Stimulated activated naive CD4-positive, alpha-beta T cell treated with Interleukin-2 at 50 U/mL for 16 hours (primary cell): ENCODE measurements around the gene COLEC11.

ENCODE experiments used
- DNase-seq: peaks from one replicate; lab custom pipeline; 2025; lab: John Stamatoyannopoulos, UW

Gene COLEC11

DNA sequence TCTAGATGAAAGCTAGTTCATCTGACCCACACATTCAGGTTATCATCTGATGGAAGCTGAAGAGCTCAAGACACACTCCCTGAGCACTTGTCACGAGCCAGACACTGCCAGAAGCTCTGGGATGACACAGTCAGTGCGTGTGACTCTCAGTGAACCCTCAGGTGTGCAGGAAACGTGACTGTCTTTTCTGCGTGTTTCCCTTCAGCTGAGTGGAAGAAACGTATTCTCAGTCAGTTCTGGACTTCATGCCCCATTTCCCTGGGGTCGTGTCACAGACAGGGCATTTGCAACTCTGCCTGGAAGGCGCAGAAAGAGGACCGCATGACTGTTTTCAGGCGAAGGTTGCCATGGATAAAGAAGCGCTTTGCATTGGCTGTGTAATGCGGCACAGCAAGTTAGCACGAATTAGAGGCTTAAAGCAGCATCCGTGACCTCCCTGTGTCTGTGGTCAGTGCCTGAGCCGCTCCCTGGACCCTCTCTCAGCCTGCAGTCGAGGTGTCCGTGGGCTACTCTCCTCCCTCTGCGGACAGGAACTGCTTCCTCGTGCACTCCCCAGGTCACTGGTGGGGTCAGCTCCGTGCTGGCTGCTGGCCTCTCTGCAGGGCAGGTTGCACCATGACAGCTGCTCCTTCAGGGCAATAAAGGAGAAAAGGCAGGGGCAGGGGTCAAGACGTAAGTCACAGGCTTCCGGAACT is 59.8 kb downstream of the COLEC11 start:
- DNase-seq: no peak

- no peak for DNase-seq
Observed at GRCh38 chr2:3655871-3656761, 61.2 kb downstream of the COLEC11 start.

DNA sequence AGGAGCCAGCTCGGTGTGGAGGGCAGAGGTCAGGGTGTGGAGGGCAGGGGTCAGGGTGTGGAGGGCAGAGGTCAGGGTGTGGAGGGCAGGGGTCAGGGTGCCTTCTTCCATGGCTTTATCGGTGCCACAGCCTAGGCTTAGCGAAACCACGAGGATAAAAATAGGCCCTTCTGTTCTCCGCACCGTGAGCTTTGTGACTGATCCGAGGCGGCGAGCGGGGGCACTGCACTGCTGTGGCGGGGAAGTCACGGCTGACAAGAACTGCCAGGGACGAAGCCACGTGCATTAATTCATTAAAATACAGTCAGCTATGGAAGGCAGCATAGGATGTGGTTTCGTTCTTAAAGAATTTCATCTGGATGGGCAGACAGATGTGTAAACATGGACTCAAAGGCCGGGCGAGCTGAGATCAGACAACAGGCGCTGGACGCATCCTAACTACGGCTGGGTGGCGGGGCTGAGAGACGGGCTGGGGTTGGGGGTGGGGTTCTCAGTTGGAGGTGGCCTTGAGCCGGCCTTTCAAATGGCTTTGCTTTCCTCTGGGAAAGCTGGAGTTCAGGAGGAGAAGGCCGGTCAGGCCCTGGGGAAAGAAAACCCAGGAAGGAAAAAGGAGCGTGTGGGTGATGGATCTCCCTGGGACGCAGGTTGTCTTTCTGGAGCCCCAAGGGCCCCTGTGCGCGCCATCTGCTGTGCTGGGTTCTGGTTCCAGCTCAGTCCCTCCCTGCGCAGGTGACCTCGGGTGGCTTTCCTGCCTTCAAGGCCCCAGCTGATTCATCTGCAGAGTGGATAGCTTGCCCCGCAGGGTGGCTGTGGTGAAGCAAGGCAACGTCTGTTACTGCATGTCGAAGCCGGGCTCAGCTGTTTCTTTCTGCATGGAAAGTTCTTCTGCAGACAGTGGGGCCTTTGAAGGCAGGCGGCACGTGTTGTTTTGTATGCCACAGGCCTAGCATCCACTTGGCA is 62.1 kb downstream of the COLEC11 start:
- DNase-seq: no peak

GRCh38 chr2:3657881-3658280 is 63.0 kb downstream of the COLEC11 start, which contains the start of gene ALLC:
Gene ALLC (plus strand): TSS chr2:3658200. CDS start chr2:3671158, 12,958 bp downstream.
- no peak for DNase-seq

DNA sequence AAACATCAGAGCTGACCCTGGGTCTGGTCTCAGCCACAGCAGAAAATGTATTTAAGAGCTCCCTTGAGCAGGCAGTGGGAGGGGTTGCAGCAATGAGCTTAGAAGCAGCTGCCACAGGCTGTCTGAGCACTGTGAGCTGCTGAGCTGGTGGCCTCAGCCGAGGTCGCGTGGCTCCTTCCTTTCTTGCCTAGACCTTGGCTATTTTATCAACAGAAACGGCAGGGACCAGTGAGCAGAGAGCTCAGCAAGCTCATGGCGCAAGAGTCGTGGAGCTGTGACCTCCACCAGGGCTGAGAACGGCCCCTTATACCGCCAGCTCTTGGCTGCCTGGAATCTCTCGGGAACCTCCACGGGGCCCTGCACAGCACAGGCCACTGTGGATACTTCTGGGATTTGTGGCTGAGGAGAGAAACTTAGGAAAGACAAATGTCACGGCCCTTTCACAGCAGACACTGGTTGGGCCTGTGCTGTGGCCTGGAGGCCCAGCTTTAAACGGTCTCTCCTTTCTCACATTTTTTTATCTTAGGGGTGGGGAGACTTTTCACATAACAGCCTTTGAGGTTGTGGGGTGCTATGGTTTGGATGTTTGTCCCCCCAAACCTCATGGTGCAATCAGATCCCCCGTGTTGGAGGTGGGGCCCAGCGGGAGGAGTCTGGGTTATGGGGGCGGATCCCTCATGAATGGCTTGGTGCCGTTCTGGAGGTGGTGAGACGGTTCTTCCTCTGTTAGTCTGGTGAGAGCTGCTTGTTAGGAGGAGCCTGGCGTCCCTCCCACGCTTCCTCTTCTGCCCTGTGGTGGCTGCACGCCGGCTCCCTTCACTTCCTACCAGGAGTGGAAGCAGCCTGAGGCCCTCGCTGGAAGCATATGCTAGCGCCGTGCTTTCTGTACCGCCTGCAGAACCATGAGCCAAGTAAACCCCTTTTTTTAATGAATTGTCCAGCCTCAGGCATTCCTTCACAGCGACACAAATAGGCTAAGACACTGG is 64.8 kb downstream of the COLEC11 start:
- no peak for DNase-seq

DNA sequence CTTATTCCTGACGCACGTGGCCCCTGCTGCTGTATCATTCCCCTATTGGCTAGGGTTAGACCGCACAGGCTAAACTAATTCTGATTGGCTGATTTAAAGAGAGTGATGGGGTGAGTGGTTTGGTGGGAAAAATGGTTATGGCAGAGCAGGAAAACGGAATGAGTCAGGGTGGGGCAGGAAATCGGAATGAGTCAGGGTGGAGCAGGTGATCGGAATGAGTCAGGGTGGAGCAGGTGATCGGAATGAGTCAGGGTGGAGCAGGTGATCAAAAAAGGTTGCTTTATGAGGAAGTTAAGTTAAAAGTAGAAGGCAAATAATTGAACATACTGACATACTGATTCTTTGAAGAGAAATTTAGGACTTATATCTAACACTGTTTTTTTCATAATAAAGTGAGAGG is 65.7 kb downstream of the COLEC11 start:
- peak; percentile 17 for DNase-seq

DNA sequence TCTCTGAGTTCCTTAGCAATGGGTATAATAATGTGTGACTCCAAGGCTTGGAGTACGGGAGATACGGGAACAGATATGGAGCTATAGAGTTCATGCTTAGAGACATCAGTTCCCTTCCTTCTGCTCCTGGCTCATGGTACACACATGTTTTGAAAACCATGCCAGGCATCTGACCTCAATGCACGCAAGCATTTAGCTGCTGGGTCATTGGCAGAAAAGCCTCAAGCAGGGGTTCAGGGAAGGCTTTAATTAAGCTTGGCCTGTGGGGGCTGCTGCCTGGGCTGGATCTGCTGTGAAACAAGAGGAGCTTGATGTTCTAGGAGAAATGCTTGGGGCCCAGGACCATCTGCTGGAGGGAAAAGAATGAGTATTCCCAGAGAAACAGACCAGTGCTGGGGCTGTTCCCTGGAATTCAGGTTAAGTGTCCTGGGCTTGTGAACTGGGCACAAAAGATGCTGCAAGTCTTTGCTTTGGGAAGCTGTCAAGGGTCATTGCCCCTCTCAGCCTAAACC is 66.3 kb downstream of the COLEC11 start:
- DNase-seq: no peak

- no peak for DNase-seq
Observed at GRCh38 chr2:3662239-3662638, 67.3 kb downstream of the COLEC11 start.

DNA sequence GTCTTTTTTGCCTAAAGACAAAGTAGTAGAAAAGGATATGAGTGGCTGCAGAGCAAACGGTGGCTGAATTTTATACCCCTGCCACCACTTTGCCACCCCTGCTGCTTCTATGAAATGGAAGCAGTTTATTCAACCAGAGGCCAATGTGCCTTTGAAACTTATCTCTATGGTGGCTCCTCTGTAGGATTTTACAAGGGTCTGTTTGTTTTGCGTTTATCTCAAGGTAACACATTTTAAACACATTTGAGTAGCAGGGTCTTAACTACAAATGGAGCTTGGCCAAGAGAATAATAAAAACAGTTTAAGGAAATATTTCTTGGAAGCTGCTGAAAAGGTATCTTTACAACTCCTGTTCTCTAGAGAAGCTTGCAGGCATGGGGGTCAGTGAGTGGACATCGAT is 69.2 kb downstream of the COLEC11 start:
- DNase-seq: no peak

DNA sequence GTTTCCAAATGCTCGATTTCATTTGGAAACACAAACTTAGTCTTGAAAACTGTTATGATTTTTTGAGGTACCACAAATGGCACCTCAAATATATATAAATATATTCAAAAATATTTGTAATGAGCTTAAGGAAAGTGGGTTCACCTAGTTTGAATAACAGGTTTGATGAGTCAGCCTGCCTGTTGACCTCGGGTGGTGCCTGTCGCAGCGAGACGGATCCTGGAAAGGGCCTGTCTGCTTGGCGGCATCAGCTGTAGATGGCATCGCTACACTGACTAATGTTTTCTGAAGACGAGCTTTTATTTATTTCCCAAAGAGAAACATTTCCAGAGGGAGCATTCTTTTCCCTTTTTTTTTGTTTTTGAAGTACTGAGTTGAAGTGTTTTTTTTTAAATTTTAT is 70.0 kb downstream of the COLEC11 start:
- no peak for DNase-seq

- no peak for DNase-seq
Observed at GRCh38 chr2:3665886-3666612, 71.1 kb downstream of the COLEC11 start.

GRCh38 chr2:3666613-3666975 is 71.7 kb downstream of the COLEC11 start:
- no peak for DNase-seq

DNA sequence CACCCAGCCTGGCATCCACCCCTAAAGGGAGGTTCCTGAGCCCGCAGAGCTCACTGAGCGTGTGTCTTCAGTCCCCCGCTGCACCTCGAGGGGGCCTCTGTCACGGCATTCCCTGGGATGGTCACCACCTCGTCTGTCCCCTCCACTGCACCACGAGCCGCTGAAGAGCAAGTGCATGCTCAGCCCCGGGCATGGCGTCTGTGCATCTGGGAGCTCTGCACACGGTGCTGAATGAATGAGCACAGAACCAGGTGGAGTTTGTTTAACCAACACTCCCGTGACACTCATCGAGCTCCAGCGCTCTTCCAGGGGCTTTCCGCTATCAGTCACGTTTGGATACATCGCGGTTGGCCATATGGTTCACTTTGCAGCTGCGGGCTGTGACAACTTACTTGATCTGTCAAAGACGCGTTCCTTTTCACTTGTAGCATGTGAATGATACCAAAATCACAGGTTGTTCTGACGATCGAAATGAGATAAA is 72.3 kb downstream of the COLEC11 start:
- no peak for DNase-seq

DNA sequence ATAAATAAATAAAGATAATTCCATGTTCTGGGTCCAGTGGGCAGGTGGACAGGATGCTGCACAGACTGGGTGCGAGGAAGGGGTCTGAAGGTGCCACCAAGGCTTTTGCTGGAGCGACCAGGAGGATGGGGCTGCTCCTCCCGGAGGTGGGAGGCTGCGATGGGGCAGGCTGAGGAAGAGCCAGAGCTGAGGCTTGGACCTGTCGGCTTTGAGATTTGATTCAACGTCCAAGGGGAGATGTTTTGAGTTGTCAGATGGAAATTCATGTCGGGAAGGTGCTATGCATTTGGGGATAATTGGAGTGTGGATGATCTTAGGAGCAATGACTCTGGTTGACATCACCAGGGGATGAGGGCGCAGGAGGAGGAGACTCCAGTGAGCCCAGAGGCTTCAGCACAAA is 74.7 kb downstream of the COLEC11 start:
- DNase-seq: no peak

GRCh38 chr2:3670376-3670775 is 75.5 kb downstream of the COLEC11 start:
- DNase-seq: no peak

GRCh38 chr2:3670941-3671340 is 76.0 kb downstream of the COLEC11 start:
- no peak for DNase-seq

DNA sequence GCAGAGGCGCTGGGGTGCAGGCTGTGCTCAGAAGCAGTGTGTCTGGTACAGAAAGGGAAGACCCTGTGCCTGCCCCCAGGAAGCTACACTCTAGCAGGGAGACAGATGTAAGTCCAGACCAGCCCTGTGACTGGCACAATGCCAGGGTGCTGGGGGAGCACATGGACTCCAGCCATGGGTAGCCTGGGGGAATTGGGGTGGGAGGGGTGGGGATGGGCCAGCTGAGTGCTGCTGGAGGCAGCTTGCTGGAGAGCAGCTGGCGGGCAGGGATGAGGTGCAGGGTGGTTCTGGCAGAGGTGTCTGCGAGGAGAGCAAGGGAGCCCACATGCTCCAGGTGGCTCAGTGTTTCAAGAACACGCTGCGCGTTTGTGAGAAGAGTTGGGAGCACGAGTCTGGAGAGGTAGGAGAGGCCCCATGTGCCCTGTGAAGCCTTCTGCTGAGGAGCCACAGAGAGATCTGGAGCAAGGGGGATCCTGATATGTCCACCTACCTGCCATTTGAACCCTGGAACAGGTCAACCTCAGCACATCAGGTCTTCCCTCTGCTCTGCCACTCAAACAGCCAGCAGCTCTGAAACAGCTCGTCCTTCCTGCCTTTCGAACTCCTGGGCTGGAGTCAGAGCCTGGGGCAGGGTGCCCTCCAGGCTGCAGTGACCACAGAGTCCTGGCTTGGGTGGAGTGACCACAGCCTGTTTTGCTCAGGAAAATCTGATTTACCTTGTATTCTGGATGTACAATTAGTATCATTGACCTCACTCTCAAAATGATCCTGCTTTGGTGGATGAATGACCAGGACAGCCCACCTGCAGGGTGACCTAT is 78.2 kb downstream of the COLEC11 start:
- no peak for DNase-seq

GRCh38 chr2:3674066-3674845 is 79.3 kb downstream of the COLEC11 start:
- DNase-seq: no peak
